Hepatic stellate cell (primary cell): ENCODE results near the gene TAS1R1.

ENCODE experiments used
- DNase-seq: peaks from one replicate; pipeline ENCODE4 v3.0.0; 2011; ENCODE audit warnings: low spot score

The TAS1R1 gene

GRCh38 chr1:6554907-6555778 lies at the start of gene TAS1R1:
TSS of gene TAS1R1 (plus strand) at chr1:6555307. CDS start at chr1:6555374, 67 bp downstream.
- DNase-seq, result no peak

- DNase-seq, result no peak
These were observed 49.5 kb upstream of the TAS1R1 start for GRCh38 chr1:6505367-6506209.

DNA sequence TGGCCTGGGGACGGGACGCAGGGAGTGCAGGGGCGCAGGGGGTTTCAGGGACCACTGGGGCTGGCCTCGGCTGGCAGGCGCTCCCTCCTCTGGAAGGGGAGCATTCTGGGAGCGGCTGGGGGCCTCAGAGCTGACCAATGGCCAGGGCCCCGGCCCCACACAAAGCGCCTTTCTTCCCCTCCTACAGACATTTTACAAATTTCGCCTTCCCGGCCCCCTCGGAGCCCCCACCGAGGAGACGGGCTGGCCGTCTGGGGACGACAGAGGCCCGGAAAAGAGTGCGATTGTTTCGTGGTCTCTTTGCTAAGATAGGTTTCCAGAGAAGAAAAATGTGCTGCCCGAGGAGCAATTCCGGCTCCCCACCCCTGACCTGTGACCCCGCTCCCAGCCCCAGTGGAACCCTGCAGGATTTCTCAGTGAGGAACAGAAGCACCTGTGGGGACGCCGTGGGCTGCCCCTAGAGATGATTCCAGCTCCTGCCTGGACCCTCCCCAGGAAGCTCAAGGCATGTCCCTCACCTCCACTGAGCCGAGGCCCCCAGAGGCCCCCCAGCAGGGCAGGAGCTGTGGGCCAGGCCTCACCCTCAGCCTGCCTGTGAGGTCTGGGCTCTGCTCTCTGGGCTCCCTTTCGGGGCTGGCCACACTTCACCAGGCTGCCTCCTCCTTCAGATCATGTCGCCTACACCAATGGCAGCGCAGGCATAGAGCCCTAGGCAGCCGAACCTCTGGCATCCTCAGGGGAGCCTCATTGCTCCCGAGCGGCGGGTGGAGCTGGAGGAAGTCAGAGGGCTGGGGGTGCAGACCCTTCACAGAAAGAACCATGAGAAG lies 48.7 kb upstream of the TAS1R1 start:
- no peak for DNase-seq

- no peak for DNase-seq
These were observed 48.1 kb upstream of the TAS1R1 start for GRCh38 chr1:6507037-6507428.

DNA sequence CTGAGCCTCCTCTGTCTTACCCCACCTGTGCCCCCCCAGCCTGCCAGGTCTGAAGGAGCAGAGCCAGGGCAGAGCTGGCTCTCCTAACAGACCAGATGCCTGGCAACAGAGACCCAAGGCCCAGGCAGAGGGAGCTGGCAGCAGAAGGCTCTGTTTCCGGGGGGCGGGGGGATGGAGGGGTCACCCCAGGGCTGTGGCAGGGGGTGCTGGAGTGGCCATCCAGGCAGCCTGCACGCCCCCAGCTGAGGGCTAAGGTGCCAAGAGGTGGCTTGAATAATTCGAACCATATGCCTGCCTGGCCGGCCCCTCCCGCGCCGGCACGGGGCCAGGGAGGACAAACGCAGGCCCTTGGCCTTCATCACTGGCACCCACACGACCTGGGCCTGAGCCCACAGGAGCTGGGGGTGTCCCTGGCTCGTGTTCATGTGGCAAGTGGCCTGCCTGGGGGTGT lies 47.6 kb upstream of the TAS1R1 start:
- no peak for DNase-seq

- no peak for DNase-seq
These were observed 46.8 kb upstream of the TAS1R1 start for GRCh38 chr1:6508154-6508815.

- DNase-seq, result no peak
These were observed 46.3 kb upstream of the TAS1R1 start for GRCh38 chr1:6508816-6509189.

- DNase-seq, result no peak
These were observed 45.7 kb upstream of the TAS1R1 start for GRCh38 chr1:6509220-6509918.

GRCh38 chr1:6509919-6510291 lies 45.2 kb upstream of the TAS1R1 start:
- DNase-seq, result no peak

DNA sequence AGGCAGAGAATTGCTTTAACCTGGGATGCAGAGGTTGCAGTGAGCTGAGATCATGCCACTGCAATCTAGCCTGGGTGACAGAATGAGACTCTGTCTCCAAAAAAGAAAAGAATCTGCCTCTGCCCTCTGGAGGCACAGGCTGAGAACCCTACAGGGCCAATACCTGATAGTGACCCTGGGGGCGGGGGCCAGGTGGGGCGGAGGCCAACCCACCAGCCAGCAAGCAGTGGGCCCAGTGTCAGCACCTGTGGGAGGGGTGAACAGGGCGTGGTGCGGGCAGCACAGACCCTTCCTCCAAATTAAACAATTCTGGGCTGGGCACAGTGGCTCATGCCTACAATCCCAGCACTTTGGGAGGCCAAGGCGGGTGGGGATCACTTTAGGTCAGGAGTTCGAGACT lies 44.6 kb upstream of the TAS1R1 start:
- DNase-seq, result no peak

- no peak for DNase-seq
These were observed 44.1 kb upstream of the TAS1R1 start for GRCh38 chr1:6511056-6511455.

GRCh38 chr1:6511561-6512244 lies 43.4 kb upstream of the TAS1R1 start:
- no peak for DNase-seq

DNA sequence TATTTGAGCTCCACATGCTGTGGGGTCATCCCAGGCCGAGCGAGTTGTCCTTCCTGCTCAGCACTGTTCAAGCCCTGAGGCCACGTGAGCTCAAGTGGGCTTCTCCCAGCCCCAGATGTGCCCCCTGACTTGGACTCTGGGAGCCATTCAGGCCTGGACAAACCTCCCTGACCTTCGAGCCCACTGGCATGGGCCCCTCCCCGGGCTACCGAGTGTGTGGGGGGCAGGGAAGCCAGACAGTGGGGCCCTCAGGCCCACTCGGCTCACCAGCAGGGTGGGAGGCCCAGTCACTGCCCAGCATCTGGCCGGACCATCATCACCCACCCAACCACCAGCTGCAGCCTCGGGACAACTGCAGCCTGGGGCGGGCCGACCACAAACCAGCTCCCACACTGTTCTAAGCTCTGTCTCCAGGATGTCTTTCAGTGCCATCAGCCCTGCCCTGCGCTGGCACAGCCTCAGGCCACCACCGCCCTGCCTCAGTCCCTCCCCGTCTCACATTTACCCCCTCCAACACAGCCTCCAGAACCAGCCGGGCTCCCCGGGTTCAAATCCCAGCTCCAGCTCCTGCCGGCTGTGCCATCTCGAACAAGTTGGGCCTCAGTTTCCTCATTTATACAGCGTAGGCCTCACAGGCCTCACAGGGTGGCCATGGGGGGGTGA lies 42.7 kb upstream of the TAS1R1 start:
- DNase-seq, result no peak

DNA sequence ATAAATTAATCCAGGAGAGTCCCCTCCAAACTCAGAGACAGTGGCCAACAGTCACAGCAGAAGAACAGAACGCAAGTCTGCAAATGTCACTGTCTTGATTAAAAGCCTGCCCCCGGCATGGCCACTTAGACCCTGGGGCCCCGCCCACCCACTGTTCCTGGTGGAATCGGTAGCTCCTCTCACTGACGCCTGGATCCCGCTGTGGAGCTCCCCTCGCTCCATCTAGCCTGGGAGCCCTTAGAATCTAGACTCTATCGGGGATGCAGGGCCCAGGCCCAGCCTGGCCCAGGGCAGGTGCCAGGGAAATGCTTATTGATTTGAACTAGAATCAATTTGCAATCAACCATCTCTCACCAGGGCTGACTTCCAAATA lies 42.2 kb upstream of the TAS1R1 start:
- no peak for DNase-seq

- DNase-seq, result no peak
These were observed 41.7 kb upstream of the TAS1R1 start for GRCh38 chr1:6513320-6513801.

GRCh38 chr1:6515771-6516170 lies 39.3 kb upstream of the TAS1R1 start:
- DNase-seq, result no peak

DNA sequence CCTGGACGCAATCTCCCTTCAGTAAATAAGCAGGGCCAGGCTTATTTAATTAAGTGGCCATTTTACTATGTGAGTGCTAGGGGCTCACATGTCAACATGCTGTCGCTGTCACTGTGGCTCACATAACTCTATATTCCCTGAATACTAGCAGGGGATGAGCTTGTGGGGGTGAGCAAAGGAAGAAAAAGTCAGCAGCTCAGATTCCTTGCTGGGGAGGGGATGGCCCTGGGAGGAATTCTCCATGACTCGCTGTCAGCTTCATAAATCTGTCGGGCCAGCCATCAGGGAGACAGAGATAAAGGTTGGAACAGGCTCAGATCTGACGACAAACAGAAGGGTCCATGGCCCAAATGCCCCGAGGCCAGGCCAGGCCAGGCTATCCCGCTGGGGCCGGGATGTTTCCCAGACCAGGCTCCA lies 37.7 kb upstream of the TAS1R1 start:
- DNase-seq, result no peak

- DNase-seq, result no peak
These were observed 35.6 kb upstream of the TAS1R1 start for GRCh38 chr1:6519491-6519934.

- DNase-seq, result no peak
These were observed 35.0 kb upstream of the TAS1R1 start for GRCh38 chr1:6519935-6520671.
